Neuronal stem cell (in vitro differentiated cells): ENCODE data around the gene PPIL6.

Experiments used
- DNase-seq: peaks from one replicate; pipeline ENCODE4 v3.0.0-alpha.2; 2013; ENCODE audit warnings: low spot score
- H2AFZ ChIP-seq: one replicate; pipeline ENCODE4 v1.6.1; 2013; ENCODE audit warnings: mild to moderate bottlenecking, low read length, inconsistent platforms
- H2AK5ac ChIP-seq: 2 replicates; pipeline ENCODE4 v1.6.1; 2013; ENCODE audit warnings: low read depth, mild to moderate bottlenecking, inconsistent platforms, low read length, moderate library complexity, mixed read lengths
- H2BK120ac ChIP-seq: 2 replicates; pipeline ENCODE4 v1.6.1; 2013; ENCODE audit warnings: low read depth, mild to moderate bottlenecking, inconsistent platforms, low read length, moderate library complexity, mixed read lengths
- H2BK12ac ChIP-seq: one replicate; pipeline ENCODE4 v1.6.1; 2013; ENCODE audit warnings: low read length, inconsistent platforms
- H2BK15ac ChIP-seq: 2 replicates; pipeline ENCODE4 v1.6.1; 2013; ENCODE audit warnings: mild to moderate bottlenecking, low read length, inconsistent platforms, mixed read lengths
- H2BK5ac ChIP-seq: one replicate; pipeline ENCODE4 v1.6.1; 2013; ENCODE audit warnings: inconsistent platforms, mild to moderate bottlenecking, low read length, moderate library complexity
- H3K14ac ChIP-seq: one replicate; pipeline ENCODE4 v1.6.1; 2013; ENCODE audit warnings: low read length, inconsistent platforms
- H3K18ac ChIP-seq: 2 replicates; pipeline ENCODE4 v1.6.1; 2013; ENCODE audit warnings: low read length, inconsistent platforms
- H3K23ac ChIP-seq: 2 replicates; pipeline ENCODE4 v1.6.1; 2013; ENCODE audit warnings: low read depth, mild to moderate bottlenecking, mixed read lengths, low read length, inconsistent platforms; ENCODE audit not compliant: poor library complexity
- H3K27ac ChIP-seq: replicated peaks from 3 replicates; pipeline ENCODE4 v1.5.1; 2013; ENCODE audit warnings: low read length, inconsistent platforms
- H3K27me3 ChIP-seq, 3 experiments: 2 replicates each; pipeline ENCODE4 v1.6.1; 2013; ENCODE audit warnings: low read length in 3 of 3, mild to moderate bottlenecking in 2 of 3, inconsistent platforms in 1 of 3, low read depth in 1 of 3, mixed read lengths in 1 of 3, moderate library complexity in 1 of 3; ENCODE audit not compliant: control insufficient read depth in 3 of 3, insufficient read depth in 3 of 3
- H3K36me3 ChIP-seq, 2 donors: replicated peaks in 1 of 2; 2 replicates each; pipeline ENCODE4 v1.6.1; 2013; ENCODE audit warnings: low read length in 2 of 2; ENCODE audit not compliant: control insufficient read depth in 2 of 2, insufficient read depth in 2 of 2
- H3K4ac ChIP-seq: 2 replicates; pipeline ENCODE4 v1.6.1; 2013; ENCODE audit warnings: inconsistent platforms, mild to moderate bottlenecking, low read length, moderate library complexity
- H3K4me1 ChIP-seq, 2 donors: 1 replicate in 1 of 2; 2 replicates in 1 of 2; pipeline ENCODE4 v1.6.1; 2013; ENCODE audit warnings: low read length in 2 of 2, low read depth in 1 of 2; ENCODE audit not compliant: control insufficient read depth in 2 of 2, insufficient read depth in 1 of 2
- H3K4me2 ChIP-seq: one replicate; pipeline ENCODE4 v1.6.1; 2013; ENCODE audit warnings: mild to moderate bottlenecking, low read length, inconsistent platforms; ENCODE audit not compliant: insufficient read depth, poor library complexity, severe bottlenecking
- H3K4me3 ChIP-seq, 2 donors: 2 replicates each; pipeline ENCODE4 v1.5.1; 2013; ENCODE audit warnings: low read length in 2 of 2, mild to moderate bottlenecking in 2 of 2, inconsistent platforms in 1 of 2, moderate library complexity in 1 of 2
- H3K79me1 ChIP-seq: one replicate; pipeline ENCODE4 v1.6.1; 2013; ENCODE audit warnings: low read depth, mild to moderate bottlenecking, inconsistent platforms, low read length, moderate library complexity
- H3K9ac ChIP-seq: one replicate; pipeline ENCODE4 v1.6.1; 2013; ENCODE audit warnings: mild to moderate bottlenecking, low read depth, low read length, inconsistent platforms; ENCODE audit not compliant: poor library complexity
- H3K9me3 ChIP-seq, 2 donors: replicated peaks in 1 of 2; 2 replicates each; pipeline versions ENCODE3 to v1.6.1; 2013; ENCODE audit warnings: low read length in 2 of 2, mild to moderate bottlenecking in 2 of 2, inconsistent platforms in 1 of 2, low read depth in 1 of 2, mixed read lengths in 1 of 2, moderate library complexity in 1 of 2; ENCODE audit not compliant: control insufficient read depth in 2 of 2, insufficient read depth in 1 of 2
- H4K8ac ChIP-seq: one replicate; pipeline ENCODE4 v1.6.1; 2013; ENCODE audit warnings: low read depth, mild to moderate bottlenecking, inconsistent platforms, low read length, moderate library complexity
- H4K91ac ChIP-seq: one replicate; pipeline ENCODE4 v1.6.1; 2013; ENCODE audit warnings: low read length, low read depth, mild to moderate bottlenecking, inconsistent platforms; ENCODE audit not compliant: poor library complexity
- WGBS, 2 donors: extraction: QIAGEN DNeasy Blood & Tissue Kit; methylation state at CpG; one replicate each; pipeline ENCODE4 v1.1.7; 2013; ENCODE audit warnings: missing lambda C conversion rate in 2 of 2, mixed read lengths in 1 of 2; ENCODE audit not compliant: insufficient read length in 2 of 2, insufficient replicate concordance in 1 of 2; ENCODE audit errors: extremely low coverage in 2 of 2; 5-methylcytosine and 5-hydroxymethylcytosine counted together

The PPIL6 gene

GRCh38 chr6:109358204-109358603, 82.2 kb downstream of the PPIL6 start:
- Histone ChIP-seq H2BK120ac (no peak overlapping the region), H2BK12ac (no peak overlapping the region), H3K9me3 (peaks cover 12 to 14% of the 10 kb centered on the region in 2 donors), H3K9ac (no peak overlapping the region), H3K14ac (no peak overlapping the region), H3K4me3 (no peak overlapping the region), H4K8ac (no peak overlapping the region), H4K91ac (no peak overlapping the region), H3K27ac (no peak overlapping the region), H3K36me3 (peaks cover 20 to 62% of the 10 kb centered on the region in 2 donors), H3K4me1 (no peaks in the 10 kb centered on the region), H3K27me3 (no peaks in the 10 kb centered on the region), H3K23ac (no peak overlapping the region), H3K4me2 (no peak overlapping the region), H2AFZ (no peak overlapping the region), H2AK5ac (no peak overlapping the region), H3K79me1 (no peaks in the 10 kb centered on the region), H3K18ac (no peak overlapping the region), H2BK15ac (no peak overlapping the region), H3K4ac (no peak overlapping the region), H2BK5ac (no peak overlapping the region)
- no peak for DNase-seq

GRCh38 chr6:109356237-109356636, 84.2 kb downstream of the PPIL6 start:
- H3K79me1 ChIP-seq = no peaks in the 10 kb centered on the region
- H2BK120ac ChIP-seq = no peak overlapping the region
- peaks cover 11 to 44% of the 10 kb centered on the region in 2 donors for H3K36me3 ChIP-seq
- H4K8ac ChIP-seq = no peak overlapping the region
- peaks cover 10 to 12% of the 10 kb centered on the region in 2 donors for H3K9me3 ChIP-seq
- H3K23ac ChIP-seq = no peak overlapping the region
- no peaks in the 10 kb centered on the region for H3K27me3 ChIP-seq
- no peak overlapping the region for H2BK15ac ChIP-seq
- H3K4ac ChIP-seq = no peak overlapping the region
- H3K27ac ChIP-seq = no peak overlapping the region
- no CpG with 5 or more reads among the region's 3 CpGs for WGBS, 2 donors
- H3K4me2 ChIP-seq = no peak overlapping the region
- no peak overlapping the region for H3K14ac ChIP-seq
- DNase-seq = no peak
- H3K4me1 ChIP-seq = peaks cover 0 to 4% of the 10 kb centered on the region in 2 donors
- H4K91ac ChIP-seq = no peak overlapping the region
- no peak overlapping the region for H2AK5ac ChIP-seq
- no peak overlapping the region for H3K4me3 ChIP-seq
- H2AFZ ChIP-seq = no peak overlapping the region
- no peak overlapping the region for H3K18ac ChIP-seq
- H2BK12ac ChIP-seq = no peak overlapping the region
- H2BK5ac ChIP-seq = no peak overlapping the region
- no peak overlapping the region for H3K9ac ChIP-seq

GRCh38 chr6:109351231-109352130, 88.9 kb downstream of the PPIL6 start:
- Histone ChIP-seq H2BK120ac (no peak overlapping the region), H3K4me3 (no peak overlapping the region), H2BK12ac (no peak overlapping the region), H3K27me3 (no peaks in the 10 kb centered on the region), H3K4me1 (peaks cover 0 to 4% of the 10 kb centered on the region in 2 donors), H3K4me2 (no peak overlapping the region), H3K9ac (no peak overlapping the region), H2BK15ac (no peak overlapping the region), H3K36me3 (peaks cover 4 to 7% of the 10 kb centered on the region in 2 donors), H2AK5ac (no peak overlapping the region), H3K4ac (no peak overlapping the region), H4K91ac (no peak overlapping the region), H3K14ac (no peak overlapping the region), H3K18ac (no peak overlapping the region), H2BK5ac (no peak overlapping the region), H4K8ac (no peak overlapping the region), H3K79me1 (no peaks in the 10 kb centered on the region), H3K27ac (no peak overlapping the region), H3K9me3 (peaks cover 3 to 4% of the 10 kb centered on the region in 2 donors), H2AFZ (no peak overlapping the region), H3K23ac (no peak overlapping the region)
- DNase-seq = no peak
- no CpG with 5 or more reads among the region's 5 CpGs for WGBS, 2 donors

- H4K8ac ChIP-seq = no peak overlapping the region
- no peak overlapping the region for H3K27ac ChIP-seq
- H3K14ac ChIP-seq = no peak overlapping the region
- no peak overlapping the region for H3K4ac ChIP-seq
- H3K9me3 ChIP-seq = no peaks in the 10 kb centered on the region
- H3K4me1 ChIP-seq = peaks cover 1 to 4% of the 10 kb centered on the region in 2 donors
- H2AK5ac ChIP-seq = no peak overlapping the region
- WGBS, 2 donors = no CpG with 5 or more reads among the region's 3 CpGs
- DNase-seq = no peak
- no peak overlapping the region for H2AFZ ChIP-seq
- no peak overlapping the region for H3K9ac ChIP-seq
- H3K27me3 ChIP-seq = no peaks in the 10 kb centered on the region
- no peaks in the 10 kb centered on the region for H3K36me3 ChIP-seq
- no peak overlapping the region for H2BK15ac ChIP-seq
- no peak overlapping the region for H4K91ac ChIP-seq
- H3K79me1 ChIP-seq = no peaks in the 10 kb centered on the region
- no peak overlapping the region for H3K4me3 ChIP-seq
- no peak overlapping the region for H3K18ac ChIP-seq
- no peak overlapping the region for H3K23ac ChIP-seq
- H2BK5ac ChIP-seq = no peak overlapping the region
- H2BK12ac ChIP-seq = no peak overlapping the region
- no peak overlapping the region for H2BK120ac ChIP-seq
- H3K4me2 ChIP-seq = no peak overlapping the region
Measured at GRCh38 chr6:109349419-109349987, 90.9 kb downstream of the PPIL6 start.
